BJ (cell line): ENCODE results near the gene LYSMD1. TPM values are rescaled to one million over a fixed set of nuclear protein-coding genes. Genes with fewer than 3 reads are reported as not detected.

Source experiments
- CTCF ChIA-PET: fragments of 350-600 bp; formaldehyde crosslinking; extraction: SDS; loops from one replicate; lab custom pipeline; 2021; ENCODE audit warnings: antibody characterized with exemption, inconsistent platforms; lab: Yijun Ruan, JAX
- POLR2A ChIA-PET: fragments of 300-600 bp; sonication (Branson Sonifier 250); formaldehyde crosslinking; extraction: SDS; loops from one replicate; lab custom pipeline; 2021; ENCODE audit warnings: antibody characterized with exemption; lab: Charles Lee
- DNase-seq: peaks from one replicate; pipeline ENCODE4 v3.0.0-alpha.2; 2011; ENCODE audit warnings: low read depth
- H3K27me3 ChIP-seq: 2 replicates; pipeline ENCODE4 v1.6.0; 2011; ENCODE audit warnings: low read length; ENCODE audit not compliant: control insufficient read depth, insufficient read depth
- H3K36me3 ChIP-seq: 2 replicates; pipeline ENCODE4 v1.5.1; 2011; ENCODE audit warnings: low read length; ENCODE audit not compliant: control insufficient read depth, insufficient read depth
- H3K4me3 ChIP-seq: 2 replicates; pipeline ENCODE4 v1.5.1; 2011; ENCODE audit warnings: low read depth, mild to moderate bottlenecking, control low read depth, low read length
- CTCF ChIP-seq: IDR thresholded peaks from 2 replicates; pipeline ENCODE4 v1.5.1; 2011; ENCODE audit warnings: low read depth, mild to moderate bottlenecking, control low read depth, inconsistent platforms, low read length, moderate library complexity; ENCODE audit not compliant: insufficient read depth
- polyA plus RNA-seq: library from polyadenylated mRNA; depleted of rRNA; stranded (reverse); fragments of >200 nt; gene quantifications from 2 replicates; pipeline ENCODE4 v1.2.3, GENCODE V29; 2011

LYSMD1 gene
- polyA plus RNA-seq, 1 experiment = 8.5 TPM

DNA sequence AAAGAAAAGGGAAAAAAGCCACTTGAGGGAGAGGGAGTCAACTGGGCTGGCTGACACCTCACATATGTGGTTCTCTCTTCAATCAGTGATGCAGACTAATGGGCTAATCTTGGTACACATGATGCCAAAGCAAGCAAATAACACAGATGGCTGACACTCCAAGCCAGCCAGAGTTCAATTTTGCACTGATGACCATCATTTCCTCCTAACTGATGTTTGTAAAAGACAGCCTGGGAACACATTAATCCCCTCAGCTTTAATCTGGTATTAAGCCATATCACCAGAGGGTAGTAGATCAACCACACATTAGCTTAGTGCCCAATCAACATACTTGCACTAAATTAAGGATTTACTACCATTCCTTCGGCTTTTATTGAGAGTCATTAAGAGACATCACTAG is 21.5 kb upstream of the LYSMD1 start:
- CTCF ChIA-PET = interaction anchor here (2.0 kb wide), 1 partner anchor 11 kb away, joined by 5 read pairs; the partner anchor contains the start of gene TMOD4
- TF ChIP-seq CTCF = no peak
- no peaks in the 10 kb centered on the region for H3K27me3 ChIP-seq
- POLR2A ChIA-PET = no interaction called here
- no peak for DNase-seq
- no peak overlapping the region for H3K4me3 ChIP-seq
- H3K36me3 ChIP-seq = peaks cover 11% of the 10 kb centered on the region

DNA sequence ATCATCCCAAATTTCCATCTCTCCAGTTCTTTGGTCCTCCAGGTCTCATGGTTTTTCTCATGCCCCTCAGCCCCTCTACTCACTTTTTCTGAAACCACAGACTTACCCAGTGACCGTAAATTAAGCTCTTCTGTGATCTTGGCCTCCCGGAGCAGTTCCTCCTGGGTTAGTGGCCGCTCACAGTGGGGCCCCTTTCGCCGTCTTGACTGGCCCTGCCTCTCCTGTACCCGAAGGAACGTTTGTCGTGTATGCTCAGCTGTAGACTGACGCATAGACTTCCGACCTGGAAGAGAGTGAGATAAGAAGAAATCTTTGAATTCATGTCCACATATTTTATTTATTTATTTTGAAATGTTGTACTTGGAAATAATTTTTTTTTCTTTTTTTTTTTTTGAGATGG is 18.5 kb upstream of the LYSMD1 start:
- POLR2A ChIA-PET = no interaction called here

GRCh38 chr1:151176514-151177045 is 10.9 kb upstream of the LYSMD1 start:
- POLR2A ChIA-PET = no interaction called here
- H3K36me3 ChIP-seq = peaks cover 17% of the 10 kb centered on the region
- DNase-seq = no peak
- CTCF ChIA-PET = interaction anchor here (1.2 to 1.7 kb wide), 3 partner anchors 10 to 21 kb away, joined by 3 to 5 read pairs (median 5); no protein-coding TSS in a partner anchor
- no peak for TF ChIP-seq CTCF
- H3K4me3 ChIP-seq = no peak overlapping the region
- H3K27me3 ChIP-seq = no peaks in the 10 kb centered on the region

More for the DNA sequence above, 18.5 kb upstream of the LYSMD1 start:
- CTCF ChIA-PET = no interaction called here
- Histone ChIP-seq H3K27me3 (no peaks in the 10 kb centered on the region), H3K36me3 (peaks cover 18% of the 10 kb centered on the region), H3K4me3 (no peak overlapping the region)
- no peak for DNase-seq
- TF ChIP-seq CTCF = no peak

DNA sequence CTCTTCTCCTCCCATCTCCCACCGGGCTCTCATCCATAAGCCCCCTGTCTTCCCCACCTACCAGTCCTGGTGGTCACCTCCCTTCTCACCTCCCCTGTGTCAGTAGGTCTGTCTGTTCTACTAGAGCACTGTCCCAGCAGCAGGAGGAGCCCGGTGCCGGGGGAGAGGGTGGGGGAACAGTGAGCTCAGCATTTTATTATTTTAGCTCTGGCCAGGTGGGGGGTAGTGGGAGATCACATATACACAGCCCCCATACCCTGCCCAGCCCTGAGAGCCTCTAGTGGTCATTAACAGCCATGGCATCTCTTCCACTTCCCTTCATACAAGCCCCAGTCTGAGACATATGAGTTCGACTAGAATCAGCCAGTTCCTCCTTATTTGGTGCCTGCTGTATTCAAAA is 10.2 kb upstream of the LYSMD1 start, which contains the start of gene TMOD4:
TSS of gene TMOD4 (minus strand) at position 119 of the 400 bp plus-strand sequence. CDS start 1,106 bp downstream, outside the sequence.
- peak; percentile 62 for TF ChIP-seq CTCF
- Histone ChIP-seq H3K27me3 (no peaks in the 10 kb centered on the region), H3K4me3 (no peak within 1 kb of the TSS), H3K36me3 (peaks cover 13% of the 10 kb centered on the region)
- no peak for DNase-seq
- CTCF ChIA-PET = interaction anchor here (1.2 to 1.7 kb wide), 3 partner anchors 9 to 21 kb away, joined by 3 to 5 read pairs (median 5); no protein-coding TSS in a partner anchor
- POLR2A ChIA-PET = no interaction called here

DNA sequence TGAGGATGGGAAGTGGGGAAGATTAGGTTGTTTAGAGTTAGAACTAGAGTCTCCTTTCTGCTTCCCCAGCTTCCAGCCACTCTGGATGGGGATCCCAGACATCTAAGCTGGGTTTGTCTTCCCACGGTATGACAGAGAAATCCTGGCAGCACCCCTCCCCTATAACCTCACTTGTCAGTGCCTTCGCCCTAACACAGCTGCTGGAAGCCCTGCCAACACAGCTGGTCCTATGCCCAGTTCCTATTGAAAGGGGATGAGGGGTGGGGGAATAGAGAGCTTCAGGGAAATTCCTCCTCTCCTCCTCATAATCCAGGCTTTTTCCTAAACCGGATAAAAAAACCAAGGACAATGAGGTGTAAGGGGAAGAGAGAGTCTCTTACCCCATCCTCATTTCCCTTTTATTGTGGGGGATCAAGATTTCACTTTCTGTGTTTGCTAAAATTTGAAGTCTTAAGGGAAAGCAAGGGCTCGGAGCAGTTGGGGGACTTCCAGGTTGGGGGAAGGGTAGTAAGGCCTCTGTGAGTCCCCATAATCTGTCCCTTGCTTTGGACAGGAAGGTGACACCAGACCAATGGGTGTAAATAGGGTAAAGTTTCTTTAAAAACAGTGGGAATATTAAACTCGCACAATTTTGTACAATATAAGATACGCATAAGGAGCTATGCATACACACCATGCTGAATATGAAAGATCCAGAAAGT is 9.5 kb upstream of the LYSMD1 start:
- H3K36me3 ChIP-seq = peaks cover 13% of the 10 kb centered on the region
- no peak overlapping the region for H3K4me3 ChIP-seq
- TF ChIP-seq CTCF = no peak
- POLR2A ChIA-PET = no interaction called here
- CTCF ChIA-PET = interaction anchor here (1.2 to 1.7 kb wide), 4 partner anchors 8 to 75 kb away, joined by 3 to 5 read pairs (median 4); no protein-coding TSS in a partner anchor
- no peak for DNase-seq
- no peaks in the 10 kb centered on the region for H3K27me3 ChIP-seq
